SHP77 (cell line): Measurements from ENCODE around the gene STEAP2.

Experiments used
- DNase-seq, 2 experiments: peaks; one replicate each; lab custom pipeline; 2025; lab: John Stamatoyannopoulos, UW

Gene STEAP2

GRCh38 chr7:90194911-90195809 lies 16.4 kb upstream of the STEAP2 start:
- no peak for DNase-seq

GRCh38 chr7:90201500-90202195 lies 9.9 kb upstream of the STEAP2 start:
- no peak for DNase-seq

GRCh38 chr7:90207956-90208355 lies 3.6 kb upstream of the STEAP2 start:
- no peak for DNase-seq

- DNase-seq: no peak
Observed at GRCh38 chr7:90209776-90210175, 1.8 kb upstream of the STEAP2 start.

- no peak for DNase-seq
Observed at GRCh38 chr7:90210475-90210874, 1.1 kb upstream of the STEAP2 start.

- no peak for DNase-seq
Observed at GRCh38 chr7:90210981-90211380, 559 bp upstream of the STEAP2 start.

GRCh38 chr7:90212149-90212495 lies 582 bp downstream of the STEAP2 start:
- no peak for DNase-seq

- DNase-seq: no peak
Observed at GRCh38 chr7:90213521-90213920, 2.0 kb downstream of the STEAP2 start.

- DNase-seq: no peak
Observed at GRCh38 chr7:90216080-90216674, 4.6 kb downstream of the STEAP2 start.

GRCh38 chr7:90216771-90217170 lies 5.2 kb downstream of the STEAP2 start:
- no peak for DNase-seq

- no peak for DNase-seq
Observed at GRCh38 chr7:90222390-90222789, 10.8 kb downstream of the STEAP2 start.

GRCh38 chr7:90222811-90223725 lies 11.5 kb downstream of the STEAP2 start:
- no peak for DNase-seq

- DNase-seq: no peak
Observed at GRCh38 chr7:90224195-90224594, 12.7 kb downstream of the STEAP2 start.

GRCh38 chr7:90225181-90225580 lies 13.6 kb downstream of the STEAP2 start:
- no peak for DNase-seq

GRCh38 chr7:90225601-90226000 lies 14.1 kb downstream of the STEAP2 start:
- no peak for DNase-seq

GRCh38 chr7:90227259-90227658 lies 15.7 kb downstream of the STEAP2 start:
- no peak for DNase-seq

- no peak for DNase-seq
Observed at GRCh38 chr7:90229682-90230081, 18.1 kb downstream of the STEAP2 start.

- no peak for DNase-seq
Observed at GRCh38 chr7:90230834-90231233, 19.3 kb downstream of the STEAP2 start.

GRCh38 chr7:90231304-90231703 lies 19.8 kb downstream of the STEAP2 start:
- no peak for DNase-seq

GRCh38 chr7:90232430-90232829 lies 20.9 kb downstream of the STEAP2 start:
- DNase-seq: no peak

- DNase-seq: no peak
Observed at GRCh38 chr7:90233569-90233968, 22.0 kb downstream of the STEAP2 start.

- DNase-seq: no peak
Observed at GRCh38 chr7:90236721-90237289, 25.3 kb downstream of the STEAP2 start.
